ENCODE data around the gene C1orf122. TPM values are rescaled to one million over a fixed set of nuclear protein-coding genes. Genes with fewer than 3 reads are reported as not detected.
A peak's percentile ranks its signal among the peaks of the same experiment; 100 is the strongest.

Gene C1orf122
- total and polyA plus RNA-seq, 2 of the 13 experiments (the other 11 are each of a cell fraction or from before 2014, with no cell fraction given), result 18.7 to 40.6 TPM

DNA sequence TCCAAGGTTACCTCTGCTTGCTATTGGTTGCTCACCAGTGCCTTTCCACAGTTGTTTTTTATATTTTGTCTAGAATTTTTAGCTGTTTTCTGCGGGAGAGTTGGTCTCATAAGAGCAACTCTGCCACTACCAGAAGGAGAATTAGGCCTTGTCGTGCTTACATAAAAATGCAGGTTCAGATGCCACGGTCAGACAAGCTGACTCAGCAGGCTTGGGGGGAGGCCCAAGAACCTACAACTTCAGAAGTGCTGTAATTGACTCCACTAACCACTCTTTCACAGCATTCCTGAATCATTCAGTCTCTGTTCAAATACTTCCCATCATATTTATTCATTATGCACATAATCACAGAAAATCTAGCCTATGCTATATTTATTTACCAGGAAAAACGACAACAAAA, 23.5 kb downstream of the C1orf122 start:
- Histone ChIP-seq H3K27ac (ENCODE audit: extremely low read length, insufficient read depth, low read length) (no peak overlapping the region), H3K36me3 (replicated peaks in 1 of 2; ENCODE audit: control insufficient read depth in 1 of 2, insufficient read depth in 2 of 2, low read length in 2 of 2) (peaks cover 10 to 45% of the 10 kb centered on the region in 2 experiments; a peak in 4 of 5 replicates), H3K4me3 (replicated peaks in 1 of 3; ENCODE audit: insufficient read depth in 1 of 3, low read depth in 2 of 3, low read length in 3 of 3) (no peak overlapping the region), H3K4me1 (ENCODE audit: insufficient read depth, low read length) (no peaks in the 10 kb centered on the region; the same call in 1 of the 2 replicates), H4K20me1 (ENCODE audit: insufficient read depth, low read length) (no peaks in the 10 kb centered on the region), H3K4me2 (ENCODE audit: low read depth, low read length) (no peak overlapping the region), H3K27me3 (ENCODE audit: control insufficient read depth in 1 of 2, insufficient read depth in 2 of 2, low read length in 2 of 2) (no peaks in the 10 kb centered on the region), H3K9ac (ENCODE audit: insufficient read depth, low read depth, low read length) (no peak overlapping the region), H2AFZ (ENCODE audit: low read length) (no peak overlapping the region), H3K9me3 (ENCODE audit: low read length) (no peaks in the 10 kb centered on the region), H3K79me2 (ENCODE audit: insufficient read depth, low read length) (no peaks in the 10 kb centered on the region)
- no TSS peak for BruUV-seq (replicated peaks)
- FAIRE-seq (no peak), DNase-seq (ENCODE audit: low spot score) (no peak), ATAC-seq (no peak)
- 97% methylated on average over 4 of the region's 4 CpGs for WGBS (ENCODE audit: low lambda C conversion rate)
- intact Hi-C loops (cut with micrococcal nuclease; ENCODE audit: unreplicated experiment), result no loop called here
- ChIA-PET POLR2A (interaction anchor here (1.5 kb wide), 1 partner anchor 23 kb away, joined by 3 read pairs; the partner anchor contains the start of genes C1orf122 and YRDC), CTCF (ENCODE audit: low intra/inter-chr PET ratio, low total read pairs) (no interaction called here)
- in situ Hi-C loops (cut with HindIII; ENCODE audit: extremely low pct_ligation_motif_present, low pct_unique_long_range_greater_than_20kb), result no loop called here
- TF ChIP-seq MAFK (conservative IDR thresholded peaks at IDR 0.05 in 1 of 2, IDR thresholded peaks at IDR 0.05 in 1 of 2; ENCODE audit: low read length in 2 of 2) (peak; percentile 53 to 84; a peak in 3 of 4 replicates), REL (CRISPR knock-in tag; conservative IDR thresholded peaks at IDR 0.05) (no peak), ZNF598 (CRISPR knock-in tag; IDR thresholded peaks at IDR 0.05; ENCODE audit: borderline replicate concordance) (no peak), MAFF (IDR thresholded peaks at IDR 0.05; ENCODE audit: low read depth, low read length) (peak; percentile 63), ZNF501 (CRISPR knock-in tag; IDR thresholded peaks at IDR 0.05) (no peak), ZMYM2 (CRISPR knock-in tag; IDR thresholded peaks at IDR 0.05) (no peak)
- TF ChIP-seq, protein P1, sequence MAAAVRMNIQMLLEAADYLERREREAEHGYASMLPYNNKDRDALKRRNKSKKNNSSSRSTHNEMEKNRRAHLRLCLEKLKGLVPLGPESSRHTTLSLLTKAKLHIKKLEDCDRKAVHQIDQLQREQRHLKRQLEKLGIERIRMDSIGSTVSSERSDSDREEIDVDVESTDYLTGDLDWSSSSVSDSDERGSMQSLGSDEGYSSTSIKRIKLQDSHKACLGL (CRISPR knock-in tag; IDR thresholded peaks at IDR 0.05), result no peak

DNA sequence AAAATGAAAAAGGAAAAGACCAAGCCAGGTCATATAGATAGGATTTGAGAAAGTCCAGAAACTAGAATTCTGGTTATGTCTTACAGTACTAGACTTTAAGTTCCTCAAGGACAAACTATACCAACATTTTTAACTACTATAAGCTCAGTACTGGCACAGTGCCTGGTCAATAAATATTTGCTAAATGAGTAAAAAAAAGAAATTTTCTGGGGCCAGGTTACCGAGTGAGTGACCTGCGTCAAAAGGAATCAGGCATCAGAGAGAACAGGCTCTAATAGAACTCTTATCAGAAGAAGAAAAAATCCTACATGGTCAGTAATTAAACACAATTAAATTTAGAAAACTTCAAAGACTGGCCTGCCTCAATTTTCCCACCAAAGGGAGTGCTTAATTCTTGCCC, 24.2 kb downstream of the C1orf122 start:
- no peak overlapping the region for H3K9ac ChIP-seq (ENCODE audit: insufficient read depth, low read depth, low read length)
- ATAC-seq, result no peak
- ChIA-PET CTCF (ENCODE audit: low intra/inter-chr PET ratio, low total read pairs) (no interaction called here), POLR2A (interaction anchor here (0.7 kb wide), 1 partner anchor 1685 kb away, joined by 3 read pairs; no protein-coding TSS in a partner anchor)
- in situ Hi-C loops (cut with HindIII; ENCODE audit: extremely low pct_ligation_motif_present, low pct_unique_long_range_greater_than_20kb), result no loop called here
- H2AFZ ChIP-seq (ENCODE audit: low read length), result no peak overlapping the region
- no peaks in the 10 kb centered on the region for H3K79me2 ChIP-seq (ENCODE audit: insufficient read depth, low read length)
- H3K4me2 ChIP-seq (ENCODE audit: low read depth, low read length), result no peak overlapping the region
- H3K27ac ChIP-seq (ENCODE audit: extremely low read length, insufficient read depth, low read length), result no peak overlapping the region
- BruUV-seq (replicated peaks), result no TSS peak
- no peaks in the 10 kb centered on the region for H4K20me1 ChIP-seq (ENCODE audit: insufficient read depth, low read length)
- WGBS (ENCODE audit: low lambda C conversion rate), result 50% methylated on average over 2 of the region's 2 CpGs
- peak; percentile 20 for DNase-seq (ENCODE audit: low spot score)
- H3K4me1 ChIP-seq (ENCODE audit: insufficient read depth, low read length), result no peaks in the 10 kb centered on the region; the same call in 1 of the 2 replicates
- no peak for FAIRE-seq
- TF ChIP-seq HNRNPK (IDR thresholded peaks at IDR 0.05; ENCODE audit: low read depth, low read length, poor library complexity, severe bottlenecking) (no peak), ZMAT3 (CRISPR knock-in tag; conservative IDR thresholded peaks at IDR 0.05) (no peak)
- no peaks in the 10 kb centered on the region for H3K27me3 ChIP-seq (ENCODE audit: control insufficient read depth in 1 of 2, insufficient read depth in 2 of 2, low read length in 2 of 2)
- H3K4me3 ChIP-seq (replicated peaks in 1 of 3; ENCODE audit: insufficient read depth in 1 of 3, low read depth in 2 of 3, low read length in 3 of 3), result no peak overlapping the region
- no peaks in the 10 kb centered on the region for H3K9me3 ChIP-seq (ENCODE audit: low read length)
- peaks cover 10 to 51% of the 10 kb centered on the region in 2 experiments; a peak in 4 of 5 replicates for H3K36me3 ChIP-seq (replicated peaks in 1 of 2; ENCODE audit: control insufficient read depth in 1 of 2, insufficient read depth in 2 of 2, low read length in 2 of 2)
- intact Hi-C loops (cut with micrococcal nuclease; ENCODE audit: unreplicated experiment), result no loop called here
